Activated CD8-positive, alpha-beta T cell treated with anti-CD3 and anti-CD28 coated beads for 36 hours (primary cell): ENCODE results near the gene PPRC1. TPM values are rescaled to one million over a fixed set of nuclear protein-coding genes. Genes with fewer than 3 reads are reported as not detected.

Experiments used
- ATAC-seq: fragments of 200-7000 bp; cut with Tn5 transposase; one replicate; pipeline ENCODE4 v1.10.0; 2021; ENCODE audit warnings: mild to moderate bottlenecking, moderate library complexity
- CTCF ChIA-PET: fragments of 350-600 bp; sonication (Branson Sonifier 250); formaldehyde crosslinking; loops from one replicate; lab custom pipeline; 2021; ENCODE audit warnings: antibody characterized with exemption; lab: Charles Lee
- POLR2A ChIA-PET: fragments of 350-600 bp; sonication (Branson Sonifier 250); formaldehyde crosslinking; loops from one replicate; lab custom pipeline; 2021; ENCODE audit warnings: antibody characterized with exemption; lab: Charles Lee
- DNase-seq: peaks from one replicate; pipeline ENCODE4 v3.0.0-alpha.2; 2020
- H3K27ac Mint-ChIP-seq: one replicate; pipeline ENCODE4 v1.8.0; 2021; ENCODE audit warnings: mild to moderate bottlenecking, mixed read lengths
- H3K27me3 Mint-ChIP-seq: one replicate; pipeline ENCODE4 v1.8.0; 2021; ENCODE audit warnings: mixed read lengths
- H3K36me3 Mint-ChIP-seq: one replicate; pipeline ENCODE4 v1.8.0; 2021; ENCODE audit warnings: low read depth, mixed read lengths
- H3K4me1 Mint-ChIP-seq: one replicate; pipeline ENCODE4 v1.8.0; 2021; ENCODE audit warnings: low read depth, mixed read lengths
- H3K4me3 Mint-ChIP-seq: one replicate; pipeline ENCODE4 v1.8.0; 2021; ENCODE audit warnings: mild to moderate bottlenecking, moderate library complexity, mixed read lengths
- H3K9me3 Mint-ChIP-seq: one replicate; pipeline ENCODE4 v1.8.0; 2021; ENCODE audit warnings: mixed read lengths
- intact Hi-C: fragments of 100-400 bp; cut with micrococcal nuclease; formaldehyde crosslinking; loops from one replicate; pipeline ENCODE4 v1.10.0; 2022
- total RNA-seq, 2 experiments: library from RNA; stranded (reverse); gene quantifications; one replicate each; pipeline ENCODE4 v1.2.3, GENCODE V29; 2021
- TF ChIP-seq, protein P1 (sequence below): fragments of 200-600 bp; IDR thresholded peaks from one replicate; pipeline ENCODE4 v1.8.0; 2022; ENCODE audit warnings: antibody characterized with exemption, mild to moderate bottlenecking

PPRC1 gene
- total RNA-seq, 2 experiments from 2014 or later: 68.6 to 72.2 TPM

DNA sequence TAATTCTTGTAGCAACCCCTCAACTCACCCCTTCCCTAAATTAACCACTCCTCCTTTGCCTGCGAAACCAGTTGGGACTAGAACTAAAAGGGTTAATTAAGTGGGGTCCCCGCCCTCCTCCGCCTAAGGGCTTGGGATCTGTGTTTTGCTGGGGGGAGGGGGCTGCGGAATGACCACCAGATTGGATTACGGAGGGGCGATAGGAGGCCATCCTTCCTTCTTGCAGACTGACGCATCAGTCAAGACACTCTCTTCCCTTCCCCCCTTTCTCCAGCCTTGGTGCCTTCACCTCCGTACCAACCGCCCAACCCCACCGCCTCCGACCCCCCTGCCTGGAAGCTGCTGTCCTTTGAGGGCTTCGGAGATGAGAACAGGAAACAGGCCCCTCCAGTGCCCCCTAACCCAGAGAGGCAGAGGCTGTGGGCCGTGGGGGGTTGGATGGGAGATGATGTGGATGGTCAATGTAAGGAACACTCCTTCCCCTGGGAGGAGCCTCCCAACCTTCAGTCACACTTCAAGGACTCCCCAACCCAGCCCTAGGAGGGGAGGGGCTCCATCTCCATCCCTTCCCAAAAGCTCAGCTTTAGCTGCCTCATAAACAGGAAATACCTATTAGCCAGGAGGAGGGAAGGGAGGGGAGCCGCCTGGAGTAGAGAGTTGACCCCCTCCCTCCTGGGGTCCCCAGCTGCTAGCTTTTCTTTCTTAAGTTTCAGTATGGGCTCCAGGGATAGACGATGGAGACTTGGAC is 11.7 kb upstream of the PPRC1 start:
- Mint-ChIP-seq H3K27me3 (no peaks in the 10 kb centered on the region), H3K9me3 (no peaks in the 10 kb centered on the region), H3K4me3 (peak overlapping the region; percentile 84), H3K36me3 (peaks cover 5% of the 10 kb centered on the region), H3K4me1 (peaks cover 33% of the 10 kb centered on the region), H3K27ac (peak overlapping the region; percentile 92)
- TF ChIP-seq, protein P1, sequence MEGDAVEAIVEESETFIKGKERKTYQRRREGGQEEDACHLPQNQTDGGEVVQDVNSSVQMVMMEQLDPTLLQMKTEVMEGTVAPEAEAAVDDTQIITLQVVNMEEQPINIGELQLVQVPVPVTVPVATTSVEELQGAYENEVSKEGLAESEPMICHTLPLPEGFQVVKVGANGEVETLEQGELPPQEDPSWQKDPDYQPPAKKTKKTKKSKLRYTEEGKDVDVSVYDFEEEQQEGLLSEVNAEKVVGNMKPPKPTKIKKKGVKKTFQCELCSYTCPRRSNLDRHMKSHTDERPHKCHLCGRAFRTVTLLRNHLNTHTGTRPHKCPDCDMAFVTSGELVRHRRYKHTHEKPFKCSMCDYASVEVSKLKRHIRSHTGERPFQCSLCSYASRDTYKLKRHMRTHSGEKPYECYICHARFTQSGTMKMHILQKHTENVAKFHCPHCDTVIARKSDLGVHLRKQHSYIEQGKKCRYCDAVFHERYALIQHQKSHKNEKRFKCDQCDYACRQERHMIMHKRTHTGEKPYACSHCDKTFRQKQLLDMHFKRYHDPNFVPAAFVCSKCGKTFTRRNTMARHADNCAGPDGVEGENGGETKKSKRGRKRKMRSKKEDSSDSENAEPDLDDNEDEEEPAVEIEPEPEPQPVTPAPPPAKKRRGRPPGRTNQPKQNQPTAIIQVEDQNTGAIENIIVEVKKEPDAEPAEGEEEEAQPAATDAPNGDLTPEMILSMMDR: no peak
- CTCF ChIA-PET: interaction anchor here (0.9 to 4.5 kb wide), 2 partner anchors 10 to 285 kb away, joined by 3 to 40 read pairs; partner anchors contain the start of gene PPRC1
- intact Hi-C loops: no loop called here
- DNase-seq (peak; percentile 37), ATAC-seq (no peak)
- POLR2A ChIA-PET: interaction anchor here (1.0 to 2.7 kb wide), 10 partner anchors 11 to 303 kb away, joined by 3 to 16 read pairs (median 4); partner anchors contain the start of genes NOLC1 and OGA

DNA sequence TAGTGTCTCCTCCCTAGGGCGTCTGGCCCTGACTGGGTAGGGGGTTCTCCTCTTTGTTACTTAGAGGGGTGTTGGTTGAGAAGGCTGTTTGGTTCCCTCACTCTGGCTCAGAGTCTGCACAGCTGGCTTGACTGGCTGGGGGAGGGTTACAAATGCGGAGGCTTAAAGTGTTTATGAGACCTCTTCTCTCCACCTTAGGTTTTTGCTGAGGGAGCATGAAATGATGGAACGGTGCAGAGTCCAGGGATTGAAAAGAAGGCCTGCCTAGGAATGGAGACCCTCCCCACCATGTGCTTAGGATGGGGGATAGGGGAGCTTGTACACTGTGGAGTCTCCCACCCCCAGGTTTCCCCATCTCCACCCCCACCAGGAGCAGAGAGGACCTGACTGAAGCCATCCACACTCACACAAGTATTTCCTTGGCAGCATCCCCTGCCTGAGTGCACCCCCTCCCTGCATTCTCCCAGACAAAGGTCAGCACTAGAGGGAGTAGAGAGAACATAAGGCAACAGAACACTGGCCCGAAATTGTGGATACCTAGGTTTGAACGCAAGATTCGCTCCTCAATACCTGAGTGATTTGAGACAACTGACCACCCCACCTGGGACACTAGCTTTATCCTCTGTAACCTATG is 11.0 kb upstream of the PPRC1 start:
- TF ChIP-seq, protein P1: no peak
- H3K27ac Mint-ChIP-seq: peak overlapping the region; percentile 92
- intact Hi-C loops: no loop called here
- ChIA-PET CTCF (interaction anchor here (0.9 to 4.5 kb wide), 2 partner anchors 10 to 286 kb away, joined by 3 to 40 read pairs; partner anchors contain the start of gene PPRC1), POLR2A (interaction anchor here (1.1 to 2.7 kb wide), 11 partner anchors 10 to 304 kb away, joined by 3 to 16 read pairs (median 8); partner anchors contain the start of genes GBF1, OGA and PPRC1)
- H3K4me1 Mint-ChIP-seq: peaks cover 27% of the 10 kb centered on the region
- DNase-seq: no peak
- peak overlapping the region; percentile 84 for H3K4me3 Mint-ChIP-seq
- H3K27me3 Mint-ChIP-seq: no peaks in the 10 kb centered on the region
- H3K9me3 Mint-ChIP-seq: no peaks in the 10 kb centered on the region
- ATAC-seq: no peak
- H3K36me3 Mint-ChIP-seq: peaks cover 5% of the 10 kb centered on the region

DNA sequence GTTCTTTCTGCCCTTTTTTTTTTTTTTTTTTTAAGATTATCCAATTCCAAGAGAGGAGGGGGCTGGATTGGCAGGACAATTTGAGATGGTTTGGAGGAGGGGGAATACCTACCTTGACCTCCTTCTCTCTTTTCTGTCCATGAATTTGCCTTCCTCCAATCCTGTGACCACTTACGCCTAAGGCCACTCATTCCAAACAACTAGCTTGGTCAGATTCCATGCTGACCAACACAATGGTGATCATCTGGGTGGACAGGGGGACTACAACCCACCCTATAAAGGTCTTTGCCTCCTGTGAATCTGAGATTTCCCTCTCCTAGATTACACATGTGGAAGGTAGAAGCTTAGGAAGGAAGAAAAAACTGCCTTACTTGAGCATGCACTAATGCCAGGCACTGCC is 10.4 kb upstream of the PPRC1 start:
- no peaks in the 10 kb centered on the region for H3K9me3 Mint-ChIP-seq
- TF ChIP-seq, protein P1: no peak
- CTCF ChIA-PET: interaction anchor here (0.6 to 4.5 kb wide), 5 partner anchors 8 to 47 kb away, joined by 3 to 40 read pairs (median 3); partner anchors contain the start of gene PPRC1
- H3K36me3 Mint-ChIP-seq: peaks cover 5% of the 10 kb centered on the region
- H3K4me3 Mint-ChIP-seq: no peak overlapping the region
- ATAC-seq (no peak), DNase-seq (no peak)
- intact Hi-C loops: no loop called here
- POLR2A ChIA-PET: interaction anchor here (0.6 to 2.7 kb wide), 11 partner anchors 10 to 122 kb away, joined by 3 to 16 read pairs (median 5); partner anchors contain the start of genes GBF1 and PPRC1
- H3K4me1 Mint-ChIP-seq: peaks cover 22% of the 10 kb centered on the region
- no peaks in the 10 kb centered on the region for H3K27me3 Mint-ChIP-seq
- no peak overlapping the region for H3K27ac Mint-ChIP-seq

- ATAC-seq (no peak), DNase-seq (no peak)
- intact Hi-C loops: no loop called here
- TF ChIP-seq, protein P1: no peak
- H3K27ac Mint-ChIP-seq: no peak overlapping the region
- peaks cover 14% of the 10 kb centered on the region for H3K4me1 Mint-ChIP-seq
- H3K27me3 Mint-ChIP-seq: no peaks in the 10 kb centered on the region
- ChIA-PET CTCF (interaction anchor here (0.6 to 4.5 kb wide), 5 partner anchors 8 to 46 kb away, joined by 3 to 40 read pairs (median 3); partner anchors contain the start of gene PPRC1), POLR2A (interaction anchor here (0.6 to 2.7 kb wide), 8 partner anchors 9 to 122 kb away, joined by 3 to 16 read pairs (median 6); partner anchors contain the start of genes GBF1 and PPRC1)
- no peaks in the 10 kb centered on the region for H3K9me3 Mint-ChIP-seq
- H3K4me3 Mint-ChIP-seq: no peak overlapping the region
- peaks cover 5% of the 10 kb centered on the region for H3K36me3 Mint-ChIP-seq
Measured at GRCh38 chr10:102123223-102123622, 9.6 kb upstream of the PPRC1 start.
